Esophagus (tissue), 2 donors: Measurements from ENCODE around the gene EPHB6. TPM values are rescaled to one million over a fixed set of nuclear protein-coding genes. Genes with fewer than 3 reads are reported as not detected.

Experiments
- H3K27ac ChIP-seq, 2 donors: one replicate each; pipeline ENCODE4 v1.5.1; 2013; ENCODE audit warnings: low read depth in 2 of 2, mild to moderate bottlenecking in 2 of 2, inconsistent platforms in 1 of 2, low read length in 1 of 2, moderate library complexity in 1 of 2
- H3K27me3 ChIP-seq, 2 donors: one replicate each; pipeline ENCODE4 v1.6.1; 2013; ENCODE audit warnings: low read length in 2 of 2, control low read depth in 1 of 2, mild to moderate bottlenecking in 1 of 2; ENCODE audit not compliant: insufficient read depth in 2 of 2, control insufficient read depth in 1 of 2
- H3K36me3 ChIP-seq, 2 donors: one replicate each; pipeline ENCODE4 v1.6.1; 2013; ENCODE audit warnings: low read length in 1 of 2; ENCODE audit not compliant: control insufficient read depth in 2 of 2, insufficient read depth in 2 of 2
- H3K4me1 ChIP-seq, 2 donors: one replicate each; pipeline ENCODE4 v1.6.1; 2013; ENCODE audit warnings: low read length in 1 of 2; ENCODE audit not compliant: control insufficient read depth in 2 of 2, insufficient read depth in 2 of 2
- H3K4me3 ChIP-seq, 2 donors: one replicate each; pipeline ENCODE4 v1.5.1; 2013; ENCODE audit warnings: low read length in 2 of 2, mild to moderate bottlenecking in 2 of 2, low read depth in 1 of 2, moderate library complexity in 1 of 2
- H3K9me3 ChIP-seq, 2 donors: one replicate each; pipeline ENCODE4 v1.6.1; 2013; ENCODE audit warnings: mild to moderate bottlenecking in 2 of 2, low read depth in 1 of 2, low read length in 1 of 2, moderate library complexity in 1 of 2; ENCODE audit not compliant: control insufficient read depth in 2 of 2, insufficient read depth in 1 of 2
- WGBS, 2 donors: extraction: QIAGEN DNeasy Blood & Tissue Kit; methylation state at CpG; one replicate each; pipeline ENCODE4 v1.1.7; 2013; 5-methylcytosine and 5-hydroxymethylcytosine counted together
- polyA plus RNA-seq, 2 donors: library from polyadenylated mRNA; stranded (reverse); fragments of 200-250 nt; gene quantifications; one replicate each; pipeline ENCODE4 v1.2.3, GENCODE V29; 2013
- donor health status: healthy with polysubstance abuse.
- donor health status: Bipolar disorder and iron deficiency.

The EPHB6 gene, protein sequence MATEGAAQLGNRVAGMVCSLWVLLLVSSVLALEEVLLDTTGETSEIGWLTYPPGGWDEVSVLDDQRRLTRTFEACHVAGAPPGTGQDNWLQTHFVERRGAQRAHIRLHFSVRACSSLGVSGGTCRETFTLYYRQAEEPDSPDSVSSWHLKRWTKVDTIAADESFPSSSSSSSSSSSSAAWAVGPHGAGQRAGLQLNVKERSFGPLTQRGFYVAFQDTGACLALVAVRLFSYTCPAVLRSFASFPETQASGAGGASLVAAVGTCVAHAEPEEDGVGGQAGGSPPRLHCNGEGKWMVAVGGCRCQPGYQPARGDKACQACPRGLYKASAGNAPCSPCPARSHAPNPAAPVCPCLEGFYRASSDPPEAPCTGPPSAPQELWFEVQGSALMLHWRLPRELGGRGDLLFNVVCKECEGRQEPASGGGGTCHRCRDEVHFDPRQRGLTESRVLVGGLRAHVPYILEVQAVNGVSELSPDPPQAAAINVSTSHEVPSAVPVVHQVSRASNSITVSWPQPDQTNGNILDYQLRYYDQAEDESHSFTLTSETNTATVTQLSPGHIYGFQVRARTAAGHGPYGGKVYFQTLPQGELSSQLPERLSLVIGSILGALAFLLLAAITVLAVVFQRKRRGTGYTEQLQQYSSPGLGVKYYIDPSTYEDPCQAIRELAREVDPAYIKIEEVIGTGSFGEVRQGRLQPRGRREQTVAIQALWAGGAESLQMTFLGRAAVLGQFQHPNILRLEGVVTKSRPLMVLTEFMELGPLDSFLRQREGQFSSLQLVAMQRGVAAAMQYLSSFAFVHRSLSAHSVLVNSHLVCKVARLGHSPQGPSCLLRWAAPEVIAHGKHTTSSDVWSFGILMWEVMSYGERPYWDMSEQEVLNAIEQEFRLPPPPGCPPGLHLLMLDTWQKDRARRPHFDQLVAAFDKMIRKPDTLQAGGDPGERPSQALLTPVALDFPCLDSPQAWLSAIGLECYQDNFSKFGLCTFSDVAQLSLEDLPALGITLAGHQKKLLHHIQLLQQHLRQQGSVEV
- polyA plus RNA-seq = 10 to 100 TPM; 17.0 to 33.3 TPM

DNA sequence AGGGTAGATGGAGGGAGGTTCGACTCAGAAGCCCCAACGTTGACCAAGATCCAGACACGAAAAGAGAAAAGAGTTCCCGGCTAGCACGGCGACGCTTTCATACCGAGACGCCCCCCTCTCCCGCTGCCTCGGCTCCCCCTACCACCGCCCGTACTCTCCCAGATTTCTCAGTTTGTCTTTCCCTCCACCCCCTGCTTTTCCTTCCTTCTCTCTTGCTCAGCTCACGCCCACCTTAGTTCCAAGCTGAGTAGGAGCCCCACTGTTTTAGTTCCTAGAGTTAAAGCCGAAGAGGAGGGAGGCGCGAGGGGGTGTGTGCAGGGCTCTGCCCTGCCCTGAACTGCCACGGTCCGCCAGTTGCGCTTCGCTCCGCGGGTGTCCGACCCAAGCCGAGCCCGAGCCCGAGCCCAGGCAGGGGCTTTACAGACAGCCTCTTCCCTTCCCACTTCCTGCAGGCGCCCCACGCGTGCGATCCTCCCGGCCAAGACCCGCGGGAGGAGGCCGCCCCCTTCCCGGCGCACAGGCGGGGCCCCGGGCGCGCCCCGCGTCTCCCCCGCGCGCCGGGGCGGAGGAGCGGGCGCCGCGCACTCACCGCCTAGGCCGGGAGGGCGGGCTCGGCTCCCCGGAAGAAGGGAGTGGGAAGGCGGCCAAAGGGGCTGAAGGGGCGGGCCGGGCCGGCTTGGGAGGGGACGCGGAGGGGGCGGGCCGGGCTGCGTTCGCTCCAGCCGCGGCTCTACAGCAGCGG, at the start of gene EPHB6:
Gene EPHB6 (plus strand): TSS at position 705 of the 742 bp plus-strand sequence. CDS start 8,152 bp downstream, outside the sequence.
- Histone ChIP-seq H3K27me3 (no peaks in the 10 kb centered on the region), H3K4me3 (peak within 1 kb of the TSS; percentile 58 to 76), H3K9me3 (no peaks in the 10 kb centered on the region), H3K27ac (peak within 1 kb of the TSS; percentile 88 to 95), H3K36me3 (no peaks in the 10 kb centered on the region), H3K4me1 (peaks cover 6 to 7% of the 10 kb centered on the region in 2 donors)
- WGBS, 2 donors = 0% methylated on average over 54 to 70 of the region's 70 CpGs

DNA sequence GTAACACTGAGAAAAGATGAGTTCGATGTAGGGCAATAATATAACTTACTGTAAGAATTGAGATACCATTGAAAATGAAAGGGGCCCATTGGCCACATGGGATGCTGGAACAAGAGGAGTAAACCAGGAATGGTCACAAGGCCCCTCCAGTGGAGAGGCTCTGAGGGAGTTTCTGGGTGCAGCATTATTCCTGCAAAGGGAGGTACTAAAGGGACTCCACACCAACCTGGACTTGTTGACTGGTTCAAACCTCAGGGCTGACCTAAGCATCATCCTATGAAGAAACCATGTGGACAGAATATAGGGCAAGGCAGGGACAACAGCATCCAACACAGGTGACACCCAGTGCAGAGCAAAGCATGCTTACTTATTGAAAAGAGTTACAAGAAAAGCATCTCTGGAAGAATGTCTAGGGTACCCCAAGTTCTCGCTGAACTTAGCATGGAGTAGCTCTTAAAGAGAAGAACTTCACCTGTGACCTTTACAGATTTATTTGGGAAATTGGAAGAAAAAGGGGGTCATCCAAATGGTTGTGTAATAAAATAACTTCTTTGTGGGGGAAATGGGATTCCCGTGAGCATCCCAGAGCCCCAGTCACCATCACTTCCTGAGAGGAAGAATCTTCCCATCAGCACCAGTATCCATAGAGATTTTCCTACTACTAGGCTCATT, 49.4 kb upstream of the EPHB6 start:
- no peaks in the 10 kb centered on the region for H3K27me3 ChIP-seq
- H3K9me3 ChIP-seq = no peaks in the 10 kb centered on the region
- peaks cover 0 to 2% of the 10 kb centered on the region in 2 donors for H3K4me1 ChIP-seq
- WGBS, 2 donors = 87% methylated on average over 3 of the region's 3 CpGs
- no peak overlapping the region for H3K27ac ChIP-seq
- H3K4me3 ChIP-seq = no peak overlapping the region
- H3K36me3 ChIP-seq = no peaks in the 10 kb centered on the region

DNA sequence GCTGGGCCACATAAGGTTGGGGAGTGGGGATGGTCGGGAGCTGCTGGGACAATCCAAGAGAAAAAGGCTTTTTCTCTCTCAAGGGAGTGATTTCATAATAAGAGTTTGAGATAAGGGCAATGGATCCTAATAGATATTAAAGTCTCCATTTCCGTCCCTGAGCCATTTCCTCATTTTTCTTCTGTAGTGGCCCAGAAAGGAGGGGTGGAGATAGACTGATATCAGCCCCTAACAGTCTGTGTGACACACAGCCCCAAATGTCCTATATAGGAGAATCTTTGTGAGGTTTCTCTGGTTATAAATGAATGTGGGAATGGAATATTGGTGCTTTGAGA, 48.9 kb upstream of the EPHB6 start:
- 63 to 65% methylated on average over 2 of the region's 2 CpGs for WGBS, 2 donors
- Histone ChIP-seq H3K27ac (no peak overlapping the region), H3K36me3 (no peaks in the 10 kb centered on the region), H3K4me3 (no peak overlapping the region), H3K27me3 (no peaks in the 10 kb centered on the region), H3K9me3 (no peaks in the 10 kb centered on the region), H3K4me1 (peaks cover 0 to 2% of the 10 kb centered on the region in 2 donors)

DNA sequence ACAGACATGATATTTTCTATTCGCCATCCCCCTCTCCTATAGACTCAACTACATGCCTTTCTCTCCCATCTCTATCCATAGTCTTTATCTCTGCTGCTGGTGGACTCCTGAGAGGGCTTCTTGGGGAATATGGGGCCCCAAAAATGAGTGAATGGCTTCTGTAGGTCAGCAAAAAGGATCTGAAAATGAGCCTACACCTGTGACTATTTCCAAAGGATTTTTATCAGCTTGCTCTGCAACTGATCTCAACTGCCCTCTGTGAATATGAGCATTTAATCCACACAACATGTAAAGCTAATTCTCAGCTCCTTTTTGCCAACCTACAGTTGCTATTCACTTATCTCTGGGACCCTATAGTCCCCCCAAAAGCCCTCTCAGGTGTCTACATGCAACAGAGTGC, 47.9 kb upstream of the EPHB6 start:
- WGBS, 2 donors = 83 to 85% methylated on average over 1 of the region's 1 CpG
- H3K36me3 ChIP-seq = no peaks in the 10 kb centered on the region
- H3K27me3 ChIP-seq = no peaks in the 10 kb centered on the region
- H3K4me1 ChIP-seq = peaks cover 0 to 2% of the 10 kb centered on the region in 2 donors
- no peak overlapping the region for H3K4me3 ChIP-seq
- no peak overlapping the region for H3K27ac ChIP-seq
- no peaks in the 10 kb centered on the region for H3K9me3 ChIP-seq

DNA sequence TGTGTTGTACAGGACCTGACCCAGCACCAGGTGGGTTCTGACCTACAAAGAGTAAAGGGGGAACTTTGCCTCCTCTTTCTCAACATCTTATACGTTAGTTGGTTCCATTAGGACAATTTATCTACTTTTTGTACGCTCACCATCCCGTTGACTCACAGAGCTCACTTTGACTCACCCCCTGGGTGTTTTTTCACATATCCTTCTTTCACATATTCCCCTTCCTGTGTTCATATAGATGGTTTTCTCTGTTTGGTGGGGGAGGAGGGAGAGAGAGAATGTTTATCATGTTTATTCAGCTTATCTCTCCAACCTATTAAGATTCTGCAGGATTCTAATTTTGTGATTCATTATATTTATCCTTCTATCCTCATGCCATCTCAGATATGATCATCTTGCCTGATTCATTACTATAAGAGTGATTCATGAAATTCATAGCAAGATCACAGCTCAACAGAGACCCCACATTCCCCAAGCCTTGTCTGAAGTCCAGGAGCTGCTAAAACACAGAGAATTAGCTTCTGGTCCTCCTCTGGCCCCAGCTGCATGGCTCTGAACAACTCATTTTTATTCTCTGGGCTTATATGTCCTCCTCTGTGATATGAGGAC, 46.9 kb upstream of the EPHB6 start:
- Histone ChIP-seq H3K27ac (peak overlapping the region in 1 of 2 donors; percentile 50), H3K36me3 (no peaks in the 10 kb centered on the region), H3K9me3 (peaks cover 0 to 3% of the 10 kb centered on the region in 2 donors), H3K4me3 (no peak overlapping the region), H3K27me3 (no peaks in the 10 kb centered on the region), H3K4me1 (peaks cover 0 to 2% of the 10 kb centered on the region in 2 donors)
- 49 to 53% methylated on average over 3 of the region's 3 CpGs for WGBS, 2 donors

DNA sequence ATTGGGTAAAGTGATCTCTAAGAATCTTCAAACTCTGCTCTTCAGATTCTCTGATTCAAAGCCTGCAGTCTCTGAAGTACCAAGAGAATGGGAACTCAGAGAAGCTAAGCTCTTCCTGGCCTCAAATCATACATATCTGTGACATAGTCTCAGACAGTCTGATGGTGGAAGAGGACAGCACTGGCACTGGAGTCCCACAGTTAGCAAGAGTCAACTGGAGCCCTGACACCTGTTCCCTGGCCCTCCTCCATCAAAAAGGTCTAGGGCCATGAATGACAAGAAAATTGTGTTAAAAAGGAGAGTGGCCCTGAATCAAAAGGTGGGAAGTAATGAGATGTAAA, 46.4 kb upstream of the EPHB6 start:
- Histone ChIP-seq H3K27ac (peak overlapping the region; percentile 50 to 59), H3K4me3 (no peak overlapping the region), H3K27me3 (no peaks in the 10 kb centered on the region)

DNA sequence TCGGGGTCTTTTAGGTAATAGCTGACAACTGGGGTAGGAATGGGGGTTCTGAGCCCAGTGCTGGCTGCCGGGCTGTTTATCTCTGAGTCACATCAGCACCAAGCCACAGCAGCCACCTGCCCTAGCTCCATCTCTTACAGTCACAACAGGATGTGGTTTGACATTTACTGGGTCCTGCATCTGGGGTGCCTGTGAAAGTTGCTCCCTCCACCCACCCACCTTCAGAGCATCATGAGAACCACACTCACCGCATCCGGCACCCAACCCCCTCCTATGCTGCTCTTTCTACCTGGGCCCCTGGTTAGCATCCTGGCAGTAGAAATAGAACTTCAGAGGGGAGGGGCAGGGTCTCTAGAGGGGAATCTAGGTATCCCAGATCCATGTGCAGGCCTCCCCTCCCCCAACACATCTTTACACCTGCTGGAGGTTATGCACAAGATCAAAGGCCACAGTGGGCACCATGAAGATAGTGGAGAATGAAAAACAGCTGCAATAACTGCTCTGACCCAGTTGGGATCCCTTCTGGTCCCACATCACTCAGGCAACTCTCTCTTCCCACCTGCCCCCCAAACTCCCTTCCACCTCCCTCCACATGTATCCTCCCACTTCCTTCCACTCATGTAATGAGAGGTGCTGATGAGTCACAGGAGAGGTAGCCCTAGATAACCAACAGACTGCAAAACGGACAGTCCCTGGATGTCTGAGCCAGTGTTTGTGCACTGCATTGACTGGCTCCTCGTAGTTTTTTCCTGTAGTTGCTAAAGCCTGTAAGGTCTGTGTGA, 45.9 kb upstream of the EPHB6 start:
- no peaks in the 10 kb centered on the region for H3K36me3 ChIP-seq
- peaks cover 0 to 3% of the 10 kb centered on the region in 2 donors for H3K9me3 ChIP-seq
- H3K4me3 ChIP-seq = no peak overlapping the region
- H3K27me3 ChIP-seq = no peaks in the 10 kb centered on the region
- 62 to 66% methylated on average over 6 of the region's 6 CpGs for WGBS, 2 donors
- peaks cover 0 to 2% of the 10 kb centered on the region in 2 donors for H3K4me1 ChIP-seq
- peak overlapping the region in 1 of 2 donors; percentile 51 for H3K27ac ChIP-seq

More for the DNA sequence above, 46.4 kb upstream of the EPHB6 start:
- Histone ChIP-seq H3K4me1 (peaks cover 0 to 2% of the 10 kb centered on the region in 2 donors), H3K9me3 (peaks cover 0 to 3% of the 10 kb centered on the region in 2 donors), H3K36me3 (no peaks in the 10 kb centered on the region)

DNA sequence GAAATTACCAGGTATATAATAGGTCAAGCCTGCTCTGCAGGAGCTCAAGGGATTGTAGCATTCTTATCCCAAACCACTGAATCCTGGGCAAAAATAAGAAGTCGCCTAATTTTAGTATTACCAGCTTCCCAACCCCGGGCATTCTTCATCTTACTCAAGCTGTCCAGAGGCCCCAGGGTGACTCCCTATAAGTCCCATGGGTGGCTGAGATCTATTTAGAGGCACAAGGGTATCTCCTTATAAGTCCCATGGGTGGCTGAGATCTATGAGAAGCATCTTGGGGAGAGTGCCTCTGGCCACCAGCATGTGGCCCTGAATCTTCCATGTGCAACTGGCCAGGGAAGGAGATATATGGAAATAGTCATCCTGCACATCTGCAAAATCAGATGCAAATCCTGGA, 45.2 kb upstream of the EPHB6 start:
- Histone ChIP-seq H3K27me3 (no peaks in the 10 kb centered on the region), H3K36me3 (no peaks in the 10 kb centered on the region), H3K4me1 (peaks cover 0 to under 1% of the 10 kb centered on the region in 2 donors), H3K4me3 (no peak overlapping the region), H3K27ac (no peak overlapping the region), H3K9me3 (peaks cover 0 to 3% of the 10 kb centered on the region in 2 donors)
- WGBS, 2 donors = 72 to 78% methylated on average over 2 of the region's 2 CpGs
